ENCODE measurements around the gene UBE2O.
A peak's percentile ranks its signal among the peaks of the same experiment; 100 is the strongest.

UBE2O gene

GRCh38 chr17:76410328-76410965 is 42.5 kb downstream of the UBE2O start:
- no peak for DNase-seq

GRCh38 chr17:76408037-76408849 is 44.7 kb downstream of the UBE2O start:
- DNase-seq: peak; percentile 19

- no peak for DNase-seq
Measured at GRCh38 chr17:76407509-76407908, 45.4 kb downstream of the UBE2O start.

GRCh38 chr17:76405967-76406647 is 46.8 kb downstream of the UBE2O start:
- DNase-seq: peak; percentile 84

GRCh38 chr17:76405607-76405966 is 47.4 kb downstream of the UBE2O start:
- DNase-seq: no peak

- no peak for DNase-seq
Measured at GRCh38 chr17:76404976-76405563, 47.9 kb downstream of the UBE2O start.

- DNase-seq: no peak
Measured at GRCh38 chr17:76404256-76404655, 48.7 kb downstream of the UBE2O start.

GRCh38 chr17:76402711-76403110 is 50.2 kb downstream of the UBE2O start:
- DNase-seq: no peak

GRCh38 chr17:76399175-76400172 is 53.5 kb downstream of the UBE2O start:
- no peak for DNase-seq

- no peak for DNase-seq
Measured at GRCh38 chr17:76398523-76399174, 54.3 kb downstream of the UBE2O start.

GRCh38 chr17:76397687-76398522 is 55.0 kb downstream of the UBE2O start:
- DNase-seq: peak; percentile 65

GRCh38 chr17:76397184-76397583 is 55.8 kb downstream of the UBE2O start:
- DNase-seq: no peak

GRCh38 chr17:76395980-76396379 is 57.0 kb downstream of the UBE2O start:
- no peak for DNase-seq

GRCh38 chr17:76394166-76394565 is 58.8 kb downstream of the UBE2O start:
- no peak for DNase-seq

- no peak for DNase-seq
Measured at GRCh38 chr17:76391200-76391715, 61.7 kb downstream of the UBE2O start.

- no peak for DNase-seq
Measured at GRCh38 chr17:76390003-76390421, 62.9 kb downstream of the UBE2O start.

- DNase-seq: no peak
Measured at GRCh38 chr17:76388966-76389888, 63.7 kb downstream of the UBE2O start.

- DNase-seq: no peak
Measured at GRCh38 chr17:76386966-76387765, 65.8 kb downstream of the UBE2O start.
